Prostate gland (tissue), 2 donors: ENCODE measurements around the gene RPUSD1. TPM values are rescaled to one million over a fixed set of nuclear protein-coding genes. Genes with fewer than 3 reads are reported as not detected.

Experiments
- DNase-seq: peaks from one replicate; pipeline ENCODE4 v3.0.0-alpha.2; 2019; ENCODE audit warnings: low spot score
- H3K27ac ChIP-seq, 2 donors: fragments of 200-600 bp; sonication (generic); 2 replicates each; pipeline ENCODE4 v1.5.1; 2017 to 2019
- H3K27me3 ChIP-seq: fragments of 200-600 bp; sonication (generic); replicated peaks from 2 replicates; pipeline ENCODE4 v1.5.1; 2019; ENCODE audit not compliant: insufficient read depth
- H3K36me3 ChIP-seq, 2 donors: fragments of 200-600 bp; sonication (generic); 1 replicate in 1 of 2; 2 replicates in 1 of 2; pipeline versions ENCODE4 v1.5.1 to v1.8.1; 2017 to 2019
- H3K4me1 ChIP-seq: fragments of 200-600 bp; sonication (generic); replicated peaks from 2 replicates; pipeline ENCODE4 v1.5.1; 2019
- H3K4me3 ChIP-seq, 2 donors: fragments of 200-600 bp; sonication (generic); 2 replicates each; pipeline ENCODE4 v1.5.1; 2017 to 2019
- H3K9me3 ChIP-seq: fragments of 200-600 bp; sonication (generic); 2 replicates; pipeline ENCODE4 v1.5.1; 2017
- CTCF ChIP-seq, 4 experiments: fragments of 200-600 bp in 2 of 4; fragments of 450-650 bp in 2 of 4; sonication (generic) in 2 of 4; IDR thresholded peaks; 1 replicate in 3 of 4; 2 replicates in 1 of 4; pipeline ENCODE4 v1.5.1; 2016 to 2019; ENCODE audit warnings: antibody characterized with exemption in 4 of 4, mild to moderate bottlenecking in 2 of 4, moderate library complexity in 2 of 4
- POLR2A ChIP-seq: fragments of 450-650 bp; IDR thresholded peaks from one replicate; pipeline ENCODE4 v1.6.1; 2016; ENCODE audit warnings: antibody characterized with exemption, mild to moderate bottlenecking
- POLR2AphosphoS5 ChIP-seq: sonication (generic); formaldehyde crosslinking; IDR thresholded peaks from one replicate; pipeline ENCODE4 v1.6.1; 2017; ENCODE audit warnings: antibody characterized with exemption
- WGBS: methylation state at CpG from one replicate; pipeline ENCODE4 v1.1.5; 2018; 5-methylcytosine and 5-hydroxymethylcytosine counted together
- intact Hi-C: fragments of 100-400 bp; cut with DNase I; formaldehyde crosslinking; loops from one replicate; pipeline ENCODE4 v1.14.2; 2022
- microRNA counts, 2 donors: library from miRNA; unstranded; fragments of <30 nt; microRNA quantifications; one replicate each; lab custom pipeline; 2016 to 2017
- microRNA-seq: library from miRNA; unstranded; fragments of <30 nt; microRNA quantifications from one replicate; pipeline ENCODE4, GENCODE V29; 2016
- small RNA-seq, 2 donors: library from RNA; depleted of rRNA; stranded (forward); fragments of <200 nt; gene quantifications; one replicate each; pipeline ENCODE3, GENCODE V24; 2016
- total RNA-seq, 2 donors: library from RNA; depleted of rRNA; stranded (reverse); fragments of >200 nt; gene quantifications; one replicate each; pipeline ENCODE4 v1.1.0, GENCODE V29; 2016

Gene RPUSD1
- total RNA-seq, 2 donors from 2014 or later: 22.0 to 32.4 TPM

- no peak for DNase-seq
- Histone ChIP-seq H3K4me3 (no peak overlapping the region), H3K4me1 (no peaks in the 10 kb centered on the region), H3K9me3 (no peaks in the 10 kb centered on the region), H3K27ac (peak overlapping the region; percentile 42 to 67), H3K36me3 (peaks cover 0 to 14% of the 10 kb centered on the region in 2 donors), H3K27me3 (no peaks in the 10 kb centered on the region)
- WGBS: 96% methylated on average over 29 of the region's 29 CpGs
- TF ChIP-seq CTCF (IDR thresholded peaks at IDR 0.05): no peak
- TF ChIP-seq POLR2A: no peak
- no peak for TF ChIP-seq POLR2AphosphoS5
- intact Hi-C loops: no loop called here
Measured at GRCh38 chr16:736936-737481, 51.2 kb downstream of the RPUSD1 start.

- Histone ChIP-seq H3K4me1 (no peaks in the 10 kb centered on the region), H3K9me3 (no peaks in the 10 kb centered on the region), H3K36me3 (peaks cover 0 to 14% of the 10 kb centered on the region in 2 donors), H3K27me3 (no peaks in the 10 kb centered on the region), H3K4me3 (no peak overlapping the region), H3K27ac (no peak overlapping the region)
- no peak for DNase-seq
- intact Hi-C loops: no loop called here
- 92% methylated on average over 13 of the region's 13 CpGs for WGBS
- TF ChIP-seq POLR2AphosphoS5: no peak
- no peak for TF ChIP-seq POLR2A
- TF ChIP-seq CTCF (IDR thresholded peaks at IDR 0.05): no peak
Measured at GRCh38 chr16:735982-736453, 52.2 kb downstream of the RPUSD1 start.

- Histone ChIP-seq H3K27me3 (no peaks in the 10 kb centered on the region), H3K36me3 (peaks cover 0 to 14% of the 10 kb centered on the region in 2 donors), H3K27ac (no peak overlapping the region), H3K9me3 (no peaks in the 10 kb centered on the region), H3K4me1 (no peaks in the 10 kb centered on the region), H3K4me3 (no peak overlapping the region)
- intact Hi-C loops: no loop called here
- 93% methylated on average over 25 of the region's 25 CpGs for WGBS
- TF ChIP-seq CTCF (IDR thresholded peaks at IDR 0.05) (no peak), POLR2AphosphoS5 (no peak), POLR2A (no peak)
- no peak for DNase-seq
Measured at GRCh38 chr16:734981-735881, 53.0 kb downstream of the RPUSD1 start.

MicroRNAs within 50 kb of the gene (microRNA counts, 767-probe panel; counts per million panel counts)
- microRNA hsa-miR-662 (lab: Ali Mortazavi, UCI): 431 to 1,408 counts per million in 2 donors

Small RNA genes within 50 kb of the gene (microRNA-seq; reads per million reads assigned to microRNA genes)
- gene MIR662: not detected

Small RNA genes within 50 kb of the gene (small RNA-seq; reads per million reads assigned to genes)
- gene MIR662: 0 reads per million in 2 donors

Other genes with a start within 250 kb of the RPUSD1 start
- gene PRR35, start 228.0 kb downstream of the RPUSD1 start, total RNA-seq: 1 to 10 TPM in 1 of 2 donors, not detected in 1; 5.1 TPM
- gene NHLRC4, start 221.4 kb downstream of the RPUSD1 start, total RNA-seq: 1 to 10 TPM; 2.9 to 6.2 TPM
- 10 to 100 TPM; 70.1 to 85.8 TPM for gene PIGQ, start 218.4 kb downstream of the RPUSD1 start, total RNA-seq
- 10 to 100 TPM; 41.8 to 68.0 TPM for gene RAB40C, start 198.3 kb downstream of the RPUSD1 start, total RNA-seq
- 1 to 10 TPM; 1.5 to 1.9 TPM for gene WFIKKN1, start 157.4 kb downstream of the RPUSD1 start, total RNA-seq
- gene METTL26, start 152.1 kb downstream of the RPUSD1 start, total RNA-seq: 100 to 1,000 TPM; 179 to 207 TPM
- 10 to 100 TPM; 59.5 to 61.6 TPM for gene MCRIP2, start 146.6 kb downstream of the RPUSD1 start, total RNA-seq
- 10 to 100 TPM; 36.8 to 60.4 TPM for gene WDR90, start 139.0 kb downstream of the RPUSD1 start, total RNA-seq
- gene RHOT2, start 120.2 kb downstream of the RPUSD1 start, total RNA-seq: 100 to 1,000 TPM; 101 to 169 TPM
- 1 to 10 TPM; 4.5 to 4.9 TPM for gene RHBDL1, start 112.7 kb downstream of the RPUSD1 start, total RNA-seq
- gene STUB1, start 108.0 kb downstream of the RPUSD1 start, total RNA-seq: 100 to 1,000 TPM; 173 to 255 TPM
- 100 to 1,000 TPM; 121 to 132 TPM for gene JMJD8, start 104.0 kb downstream of the RPUSD1 start, total RNA-seq
- 10 to 100 TPM; 18.2 to 26.4 TPM for gene WDR24, start 98.0 kb downstream of the RPUSD1 start, total RNA-seq
- gene FBXL16, start 82.6 kb downstream of the RPUSD1 start, total RNA-seq: 1 to 10 TPM; 6.1 to 9.1 TPM
- gene METRN, start 73.3 kb downstream of the RPUSD1 start, total RNA-seq: 10 to 100 TPM; 52.0 to 78.2 TPM
- 10 to 100 TPM; 55.3 to 73.1 TPM for gene ANTKMT, start 67.2 kb downstream of the RPUSD1 start, total RNA-seq
- 1 to 10 TPM; 2.3 to 3.0 TPM for gene CCDC78, start 61.9 kb downstream of the RPUSD1 start, total RNA-seq
- 10 to 100 TPM in 1 of 2 donors, 1 to 10 TPM in 1; 7.7 to 10.1 TPM for gene HAGHL, start 61.3 kb downstream of the RPUSD1 start, total RNA-seq
- 10 to 100 TPM; 56.7 to 76.6 TPM for gene CIAO3, start 47.4 kb downstream of the RPUSD1 start, total RNA-seq
- 1 to 10 TPM in 1 of 2 donors, under 1 TPM in 1; 0.74 to 7.3 TPM for gene MSLN, start 27.6 kb downstream of the RPUSD1 start, total RNA-seq
- 10 to 100 TPM in 1 of 2 donors, 1 to 10 TPM in 1; 7.8 to 57.5 TPM for gene CHTF18, start 239 bp upstream of the RPUSD1 start, total RNA-seq
- not detected for gene GNG13, start 12.4 kb upstream of the RPUSD1 start, total RNA-seq
- 10 to 100 TPM; 86.1 to 87.5 TPM for gene LMF1, start 182.6 kb upstream of the RPUSD1 start, total RNA-seq
- gene SOX8, start 193.4 kb upstream of the RPUSD1 start, total RNA-seq: 10 to 100 TPM in 1 of 2 donors, under 1 TPM in 1; 0.59 to 11.9 TPM